HCT116 (cell line): Measurements from ENCODE around the gene SLC34A3.

ENCODE experiments used
- CTCF ChIP-seq, 3 experiments: fragments of 200-600 bp in 1 of 3; sonication (generic) in 1 of 3; IDR thresholded peaks in 2 of 3; conservative IDR thresholded peaks in 1 of 3; 2 replicates each; pipeline ENCODE4 v1.5.1; 2012 to 2017; ENCODE audit warnings: low read depth in 2 of 3, low read length in 2 of 3, antibody characterized with exemption in 1 of 3, borderline replicate concordance in 1 of 3, control low read depth in 1 of 3, mild to moderate bottlenecking in 1 of 3, mixed read lengths in 1 of 3, mixed run types in 1 of 3, moderate library complexity in 1 of 3; ENCODE audit not compliant: insufficient read depth in 1 of 3
- POLR2AphosphoS5 ChIP-seq: IDR thresholded peaks from 2 replicates; pipeline ENCODE4 v1.6.1; 2011; ENCODE audit warnings: mild to moderate bottlenecking, low read depth, low read length, moderate library complexity

DNA sequence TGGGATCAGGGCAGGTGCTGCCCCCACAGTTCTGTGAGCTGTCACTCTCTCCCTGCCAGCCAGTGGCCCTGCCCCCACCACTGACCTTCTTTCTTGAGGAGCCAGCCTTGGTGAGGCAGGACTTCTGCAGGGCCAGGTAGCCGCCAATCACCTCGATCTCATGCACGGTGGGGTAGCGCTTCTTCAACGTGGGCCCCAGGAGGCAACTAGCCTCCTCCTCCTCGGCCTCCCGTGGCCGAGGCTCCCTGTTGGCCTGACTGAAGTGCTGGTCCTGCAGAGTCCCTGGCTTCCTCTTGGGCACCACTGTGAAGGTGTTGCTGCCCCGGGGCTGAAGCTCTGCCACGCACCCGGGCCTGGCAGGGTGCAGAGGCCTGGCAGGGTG is 31.8 kb upstream of the SLC34A3 start:
- no peak for TF ChIP-seq POLR2AphosphoS5
- no peak for TF ChIP-seq CTCF (IDR thresholded peaks at IDR 0.05 in 2 of 3, conservative IDR thresholded peaks at IDR 0.05 in 1 of 3; ENCODE audit: borderline replicate concordance in 1 of 3, insufficient read depth in 1 of 3, low read depth in 2 of 3, low read length in 2 of 3)
